HepG2 (cell line): ENCODE results near the gene JUND. TPM values are rescaled to one million over a fixed set of nuclear protein-coding genes. Genes with fewer than 3 reads are reported as not detected.

Experiments used
- ARID5B ChIP-seq: IDR thresholded peaks from 2 replicates; pipeline ENCODE4 v1.4.0; 2020; ENCODE audit warnings: mild to moderate bottlenecking, missing genetic modification reagents
- IRX3 ChIP-seq: sonication (generic); formaldehyde crosslinking; IDR thresholded peaks from 2 replicates; pipeline ENCODE4 v1.8.1; 2023; ENCODE audit warnings: mild to moderate bottlenecking, low read depth, missing genetic modification reagents, borderline replicate concordance
- MLLT10 ChIP-seq: sonication (generic); formaldehyde crosslinking; IDR thresholded peaks from 2 replicates; pipeline ENCODE4 v1.4.0; 2020; ENCODE audit warnings: missing genetic modification reagents
- NCOR1 ChIP-seq: fragments of 200-600 bp; sonication (generic); IDR thresholded peaks from 2 replicates; pipeline ENCODE4 v1.7.0; 2017; ENCODE audit warnings: antibody characterized with exemption, low read length, borderline replicate concordance
- ONECUT2 ChIP-seq: sonication (generic); formaldehyde crosslinking; IDR thresholded peaks from 2 replicates; pipeline ENCODE4 v1.4.0; 2020; ENCODE audit warnings: missing genetic modification reagents
- PAX8 ChIP-seq: sonication (generic); formaldehyde crosslinking; IDR thresholded peaks from 2 replicates; pipeline ENCODE4 v1.8.0; 2022; ENCODE audit warnings: mild to moderate bottlenecking, missing genetic modification reagents, borderline replicate concordance
- RAD21 ChIP-seq: fragments of 450-650 bp; formaldehyde crosslinking; IDR thresholded peaks from 2 replicates; pipeline ENCODE4 v1.5.0; 2020; ENCODE audit warnings: mild to moderate bottlenecking
- SETDB1 ChIP-seq: sonication (generic); formaldehyde crosslinking; IDR thresholded peaks from 2 replicates; pipeline ENCODE4 v1.5.1; 2020; ENCODE audit warnings: missing genetic modification reagents, mild to moderate bottlenecking, borderline replicate concordance
- SMARCE1 ChIP-seq: fragments of 450-650 bp; IDR thresholded peaks from 2 replicates; pipeline ENCODE4 v1.6.1; 2017; ENCODE audit warnings: borderline replicate concordance
- STAG1 ChIP-seq: sonication (generic); formaldehyde crosslinking; IDR thresholded peaks from 2 replicates; pipeline ENCODE4 v1.4.0; 2020; ENCODE audit warnings: missing genetic modification reagents
- TAF1 ChIP-seq: sonication (generic); formaldehyde crosslinking; IDR thresholded peaks from 2 replicates; pipeline ENCODE4 v1.4.0; 2020; ENCODE audit warnings: missing genetic modification reagents
- TFDP2 ChIP-seq: sonication (generic); formaldehyde crosslinking; IDR thresholded peaks from 2 replicates; pipeline ENCODE4 v1.4.0; 2020; ENCODE audit warnings: missing genetic modification reagents
- TGIF2 ChIP-seq: IDR thresholded peaks from 2 replicates; pipeline ENCODE4 v1.6.1; 2016; ENCODE audit warnings: control low read depth, missing compliant biosample characterization
- THRA ChIP-seq: sonication (generic); formaldehyde crosslinking; IDR thresholded peaks from 2 replicates; pipeline ENCODE4 v1.4.0; 2020; ENCODE audit warnings: missing genetic modification reagents, borderline replicate concordance
- ZKSCAN5 ChIP-seq: sonication (generic); formaldehyde crosslinking; IDR thresholded peaks from 2 replicates; pipeline ENCODE4 v1.5.1; 2020; ENCODE audit warnings: mild to moderate bottlenecking, missing genetic modification reagents
- ZNF136 ChIP-seq: sonication (generic); formaldehyde crosslinking; IDR thresholded peaks from 2 replicates; pipeline ENCODE4 v1.8.1; 2022; ENCODE audit warnings: low read depth, mild to moderate bottlenecking, moderate library complexity, missing genetic modification reagents
- ZNF280B ChIP-seq: sonication (generic); formaldehyde crosslinking; IDR thresholded peaks from 2 replicates; pipeline ENCODE4 v1.5.0; 2020; ENCODE audit warnings: missing genetic modification reagents, mild to moderate bottlenecking, borderline replicate concordance
- ZNF670 ChIP-seq: sonication (generic); formaldehyde crosslinking; IDR thresholded peaks from 2 replicates; pipeline ENCODE4 v1.8.0; 2022; ENCODE audit warnings: mild to moderate bottlenecking, missing genetic modification reagents, borderline replicate concordance
- ZNF691 ChIP-seq: sonication (generic); formaldehyde crosslinking; IDR thresholded peaks from 2 replicates; pipeline ENCODE4 v1.4.0; 2020; ENCODE audit warnings: missing genetic modification reagents, low read depth, mild to moderate bottlenecking, borderline replicate concordance
- ZNF790 ChIP-seq: sonication (generic); formaldehyde crosslinking; IDR thresholded peaks from 2 replicates; pipeline ENCODE4 v1.8.0; 2022; ENCODE audit warnings: missing genetic modification reagents, mild to moderate bottlenecking, borderline replicate concordance
- polyA plus RNA-seq, 8 experiments: library from polyadenylated mRNA; depleted of rRNA in 3 of 8; stranded (reverse) in 7 of 8; unstranded in 1 of 8; fragments of >200 nt; fragmentation: Illumina TruSeq in 4 of 8; extraction: Trizol in 4 of 8; gene quantifications; 2 replicates each; pipeline versions ENCODE4 v1.2.1 to v1.2.3, GENCODE V29; 2011 to 2016; ENCODE audit warnings: low read depth in 4 of 8, missing spikeins in 1 of 8, mixed read lengths in 1 of 8; ENCODE audit not compliant: insufficient read depth in 1 of 8
- total RNA-seq, 5 experiments: library from RNA; depleted of rRNA; stranded (reverse); fragments of >200 nt; fragmentation: Illumina TruSeq; extraction: Trizol; gene quantifications; 2 replicates each; pipeline ENCODE4 v1.2.3, GENCODE V29; 2016; ENCODE audit warnings: low read depth in 1 of 5

JUND gene
- total and polyA plus RNA-seq, 2 of the 13 experiments (the other 11 are each of a cell fraction or from before 2014, with no cell fraction given) = 41.2 to 59.8 TPM

- TF ChIP-seq TFDP2 (CRISPR knock-in tag) = peak; percentile 65
- no peak for TF ChIP-seq ZNF280B (CRISPR knock-in tag)
- TF ChIP-seq STAG1 = no peak
- peak; percentile 78; the same call in 1 of the 2 replicates for TF ChIP-seq PAX8 (CRISPR knock-in tag)
- TF ChIP-seq ZNF136 (CRISPR knock-in tag) = 0 out of 2 replicates have a peak, but pooled peaks have one; percentile 42
- no peak for TF ChIP-seq MLLT10 (CRISPR knock-in tag)
- peak; percentile 33; the same call in 1 of the 2 replicates for TF ChIP-seq THRA (CRISPR knock-in tag)
- 0 out of 2 replicates have a peak, but pooled peaks have one; percentile 4 for TF ChIP-seq RAD21
- TF ChIP-seq ZNF691 (CRISPR knock-in tag) = peak; percentile 63
- peak; percentile 86 for TF ChIP-seq ZKSCAN5 (CRISPR knock-in tag)
- no peak for TF ChIP-seq TGIF2 (CRISPR knock-in tag)
- TF ChIP-seq SETDB1 (CRISPR knock-in tag) = no peak
- peak; percentile 55; the same call in 1 of the 2 replicates for TF ChIP-seq ARID5B
- no peak for TF ChIP-seq NCOR1
- no peak for TF ChIP-seq IRX3 (CRISPR knock-in tag)
- TF ChIP-seq SMARCE1 = no peak
- TF ChIP-seq ONECUT2 (CRISPR knock-in tag) = no peak
- TF ChIP-seq ZNF670 (CRISPR knock-in tag) = no peak
- TF ChIP-seq ZNF790 (CRISPR knock-in tag) = peak; percentile 71; the same call in 1 of the 2 replicates
- no peak; the same call in 1 of the 2 replicates for TF ChIP-seq TAF1 (CRISPR knock-in tag)
Measured at GRCh38 chr19:18291590-18292461, 10.4 kb upstream of the JUND start (continued).
